Measurements from ENCODE around the gene BSPH1.
"Not testable (repeated sequence)": the region's sequence is repeated elsewhere in the genome, so short reads cannot be mapped to it uniquely, and the experiment has no call there.

BSPH1 gene

DNA sequence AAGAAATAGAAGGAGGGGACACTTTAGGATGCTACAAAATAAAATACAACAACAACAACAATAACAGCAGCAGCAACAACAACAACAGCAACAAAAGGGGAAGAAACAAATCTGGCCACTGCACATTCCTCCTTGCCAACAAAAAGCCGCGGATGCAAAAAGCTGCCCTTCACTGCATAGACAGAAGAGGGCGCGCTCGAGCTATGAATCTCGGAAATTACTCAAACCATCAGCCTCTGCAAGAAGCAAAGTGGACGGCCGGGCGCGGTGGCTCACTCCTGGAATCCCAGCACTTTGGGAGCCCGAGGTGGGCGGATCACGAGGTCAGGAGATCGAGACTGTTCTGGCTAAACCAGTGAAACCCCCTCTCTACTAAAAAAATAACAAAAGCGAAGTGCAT, 71.9 kb downstream of the BSPH1 start:
- not testable (repeated sequence) for DNase-seq (ENCODE audit: low read depth in 2 of 2)
